ENCODE measurements around the gene PHLDA1. TPM values are rescaled to one million over a fixed set of nuclear protein-coding genes. Genes with fewer than 3 reads are reported as not detected.

PHLDA1 gene
- total and polyA plus RNA-seq, 2 donors (not counting 3 experiments of a cell fraction or from before 2014, with no cell fraction given) = 14.1 to 30.8 TPM

GRCh38 chr12:76055393-76055792 lies 23.8 kb upstream of the PHLDA1 start:
- CTCF ChIA-PET = no interaction called here
- no peak overlapping the region for H3K4me3 ChIP-seq (replicated peaks in 1 of 3; ENCODE audit: insufficient read depth in 1 of 3, low read depth in 1 of 3, low read length in 3 of 3)
- no peak for FAIRE-seq
- no peaks in the 10 kb centered on the region for H4K20me1 ChIP-seq (replicated peaks; ENCODE audit: control insufficient read depth, extremely low read depth, insufficient read depth, low read length)
- POLR2A ChIA-PET = no interaction called here
- no peaks in the 10 kb centered on the region for H3K4me1 ChIP-seq (ENCODE audit: control insufficient read depth, extremely low read depth, insufficient read depth, low read length)
- H3K9me1 ChIP-seq (replicated peaks; ENCODE audit: control insufficient read depth, extremely low read depth, insufficient read depth, low read length) = no peaks in the 10 kb centered on the region
- intact Hi-C loops (cut with micrococcal nuclease) (loop anchor here (5.0 kb wide), 1 partner anchor 292 kb away; the partner anchor contains the start of gene BBS10), dilution Hi-C loops (cut with MboI; ENCODE audit: extremely low pct_ligation_motif_present, low sequenced_read_pairs) (no loop called here)
- no peak overlapping the region for H3K4me2 ChIP-seq (ENCODE audit: insufficient read depth, low read length)
- peaks cover 19 to 52% of the 10 kb centered on the region in 2 experiments for H3K36me3 ChIP-seq (ENCODE audit: control insufficient read depth in 2 of 2, extremely low read depth in 1 of 2, insufficient read depth in 2 of 2, low read length in 2 of 2)
- no peak overlapping the region for H3K9ac ChIP-seq (replicated peaks; ENCODE audit: extremely low read depth, insufficient read depth, low read length)
- DNase-seq (ENCODE audit: low read depth, low spot score) = no peak
- no peaks in the 10 kb centered on the region for H3K27me3 ChIP-seq (ENCODE audit: control insufficient read depth in 2 of 2, insufficient read depth in 2 of 2, low read length in 2 of 2)
- H3K9me3 ChIP-seq (replicated peaks; ENCODE audit: control insufficient read depth, insufficient read depth, low read length) = no peaks in the 10 kb centered on the region
- no peak overlapping the region for H2AFZ ChIP-seq (ENCODE audit: low read depth, low read length)
- H3K27ac ChIP-seq (ENCODE audit: insufficient read depth, low read depth, low read length) = no peak overlapping the region
- H3K79me2 ChIP-seq (ENCODE audit: control insufficient read depth, insufficient read depth, low read length) = peaks cover 24% of the 10 kb centered on the region
- no TSS peak for BruUV-seq (replicated peaks)
- TF ChIP-seq EZH2 (IDR thresholded peaks at IDR 0.05; ENCODE audit: borderline replicate concordance, low read depth, low read length, severe bottlenecking) (no peak), JUN (IDR thresholded peaks at IDR 0.05; ENCODE audit: borderline replicate concordance, insufficient read depth, insufficient read length, low read depth) (no peak), FOS (IDR thresholded peaks at IDR 0.05; ENCODE audit: borderline replicate concordance, insufficient read depth, low read length) (no peak), MYC (IDR thresholded peaks at IDR 0.05; ENCODE audit: low read depth, low read length) (no peak), GATA2 (IDR thresholded peaks at IDR 0.05; ENCODE audit: insufficient read depth, insufficient read length, low read depth, low read length) (no peak), MAX (IDR thresholded peaks at IDR 0.05; ENCODE audit: insufficient read depth, insufficient read length) (no peak), POLR2A (IDR thresholded peaks at IDR 0.05; ENCODE audit: low read depth, low read length) (no peak), POLR2AphosphoS5 (IDR thresholded peaks at IDR 0.05; ENCODE audit: insufficient read depth, low read depth, low read length) (no peak)
- TF ChIP-seq, protein P1, sequence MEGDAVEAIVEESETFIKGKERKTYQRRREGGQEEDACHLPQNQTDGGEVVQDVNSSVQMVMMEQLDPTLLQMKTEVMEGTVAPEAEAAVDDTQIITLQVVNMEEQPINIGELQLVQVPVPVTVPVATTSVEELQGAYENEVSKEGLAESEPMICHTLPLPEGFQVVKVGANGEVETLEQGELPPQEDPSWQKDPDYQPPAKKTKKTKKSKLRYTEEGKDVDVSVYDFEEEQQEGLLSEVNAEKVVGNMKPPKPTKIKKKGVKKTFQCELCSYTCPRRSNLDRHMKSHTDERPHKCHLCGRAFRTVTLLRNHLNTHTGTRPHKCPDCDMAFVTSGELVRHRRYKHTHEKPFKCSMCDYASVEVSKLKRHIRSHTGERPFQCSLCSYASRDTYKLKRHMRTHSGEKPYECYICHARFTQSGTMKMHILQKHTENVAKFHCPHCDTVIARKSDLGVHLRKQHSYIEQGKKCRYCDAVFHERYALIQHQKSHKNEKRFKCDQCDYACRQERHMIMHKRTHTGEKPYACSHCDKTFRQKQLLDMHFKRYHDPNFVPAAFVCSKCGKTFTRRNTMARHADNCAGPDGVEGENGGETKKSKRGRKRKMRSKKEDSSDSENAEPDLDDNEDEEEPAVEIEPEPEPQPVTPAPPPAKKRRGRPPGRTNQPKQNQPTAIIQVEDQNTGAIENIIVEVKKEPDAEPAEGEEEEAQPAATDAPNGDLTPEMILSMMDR (IDR thresholded peaks at IDR 0.05; ENCODE audit: extremely low read depth in 1 of 2, insufficient read depth in 1 of 2, low read depth in 1 of 2, low read length in 2 of 2) = no peak
